ENCODE data around the gene CENPN. TPM values are rescaled to one million over a fixed set of nuclear protein-coding genes. Genes with fewer than 3 reads are reported as not detected.

Gene CENPN
- total and polyA plus RNA-seq, 10 of the 15 experiments (the other 5 are each of a cell fraction or from before 2014, with no cell fraction given): 39.8 to 143 (median 66.8) TPM

DNA sequence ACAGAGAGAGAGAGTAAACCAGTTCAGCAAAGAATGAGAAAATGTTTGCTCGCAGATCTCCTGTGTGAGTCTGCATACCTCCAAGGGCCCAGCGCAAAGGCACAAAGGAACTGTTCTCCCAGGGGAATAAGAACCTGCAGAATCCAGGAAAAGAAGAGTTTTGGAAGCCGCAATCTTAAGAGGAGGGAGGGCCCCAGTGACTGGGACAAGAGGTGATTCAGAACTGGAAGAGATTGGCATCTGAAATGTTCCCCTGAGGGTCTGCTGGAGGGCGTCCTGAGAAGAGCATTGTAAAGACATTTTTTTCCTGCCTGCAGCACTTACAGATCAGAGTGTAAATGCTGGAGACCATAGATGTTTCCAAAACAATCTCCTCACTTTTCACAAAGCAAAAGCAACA, 34.7 kb downstream of the CENPN start:
- peaks cover 0 to 18% of the 10 kb centered on the region in 2 experiments; a peak in 1 of 4 replicates for H3K36me3 ChIP-seq (ENCODE audit: control insufficient read depth in 2 of 2, insufficient read depth in 2 of 2, low read length in 1 of 2)
- no TSS peak for BruUV-seq (replicated peaks)
- no peak overlapping the region for H2AFZ ChIP-seq (ENCODE audit: control insufficient read depth, low read depth, low read length)
- no peaks in the 10 kb centered on the region for H3K9me3 ChIP-seq (replicated peaks; ENCODE audit: control insufficient read depth, insufficient read depth, low read length)
- DNase-seq (ENCODE audit: low read depth, low spot score) (no peak), FAIRE-seq (no peak), ATAC-seq (no peak)
- no peak overlapping the region for H3K4me2 ChIP-seq (ENCODE audit: control insufficient read depth, insufficient read depth)
- no peak overlapping the region for H3K9ac ChIP-seq (ENCODE audit: control insufficient read depth, insufficient read depth, low read length)
- in situ Hi-C loops (cut with MboI) (no loop called here), intact Hi-C loops (cut with micrococcal nuclease; ENCODE audit: unreplicated experiment) (no loop called here)
- TF ChIP-seq ETV6 (conservative IDR thresholded peaks at IDR 0.05 in 1 of 2, IDR thresholded peaks at IDR 0.05 in 1 of 2; ENCODE audit: borderline replicate concordance in 1 of 2, low read depth in 1 of 2): no peak
- TF ChIP-seq RBBP5 (conservative IDR thresholded peaks at IDR 0.05): no peak
- TF ChIP-seq CHD4 (IDR thresholded peaks at IDR 0.05): no peak
- TF ChIP-seq, protein P1, sequence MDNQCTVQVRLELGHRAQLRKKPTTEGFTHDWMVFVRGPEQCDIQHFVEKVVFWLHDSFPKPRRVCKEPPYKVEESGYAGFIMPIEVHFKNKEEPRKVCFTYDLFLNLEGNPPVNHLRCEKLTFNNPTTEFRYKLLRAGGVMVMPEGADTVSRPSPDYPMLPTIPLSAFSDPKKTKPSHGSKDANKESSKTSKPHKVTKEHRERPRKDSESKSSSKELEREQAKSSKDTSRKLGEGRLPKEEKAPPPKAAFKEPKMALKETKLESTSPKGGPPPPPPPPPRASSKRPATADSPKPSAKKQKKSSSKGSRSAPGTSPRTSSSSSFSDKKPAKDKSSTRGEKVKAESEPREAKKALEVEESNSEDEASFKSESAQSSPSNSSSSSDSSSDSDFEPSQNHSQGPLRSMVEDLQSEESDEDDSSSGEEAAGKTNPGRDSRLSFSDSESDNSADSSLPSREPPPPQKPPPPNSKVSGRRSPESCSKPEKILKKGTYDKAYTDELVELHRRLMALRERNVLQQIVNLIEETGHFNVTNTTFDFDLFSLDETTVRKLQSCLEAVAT (IDR thresholded peaks at IDR 0.05): no peak
- no peak for TF ChIP-seq MYB (IDR thresholded peaks at IDR 0.05; ENCODE audit: borderline replicate concordance, low read depth, low read length)
- TF ChIP-seq EP300 (IDR thresholded peaks at IDR 0.05; ENCODE audit: borderline replicate concordance in 1 of 2, control insufficient read depth in 1 of 2, low read depth in 2 of 2, low read length in 2 of 2): no peak
- no peak for TF ChIP-seq NBN (IDR thresholded peaks at IDR 0.05)
- TF ChIP-seq NFIC (IDR thresholded peaks at IDR 0.05; ENCODE audit: low read depth, low read length): no peak
- TF ChIP-seq PML (IDR thresholded peaks at IDR 0.05; ENCODE audit: low read length): no peak
- no peak for TF ChIP-seq KLF5 (IDR thresholded peaks at IDR 0.05; ENCODE audit: partially characterized antibody)
- TF ChIP-seq ZNF24 (IDR thresholded peaks at IDR 0.05): no peak
- TF ChIP-seq, protein P2, sequence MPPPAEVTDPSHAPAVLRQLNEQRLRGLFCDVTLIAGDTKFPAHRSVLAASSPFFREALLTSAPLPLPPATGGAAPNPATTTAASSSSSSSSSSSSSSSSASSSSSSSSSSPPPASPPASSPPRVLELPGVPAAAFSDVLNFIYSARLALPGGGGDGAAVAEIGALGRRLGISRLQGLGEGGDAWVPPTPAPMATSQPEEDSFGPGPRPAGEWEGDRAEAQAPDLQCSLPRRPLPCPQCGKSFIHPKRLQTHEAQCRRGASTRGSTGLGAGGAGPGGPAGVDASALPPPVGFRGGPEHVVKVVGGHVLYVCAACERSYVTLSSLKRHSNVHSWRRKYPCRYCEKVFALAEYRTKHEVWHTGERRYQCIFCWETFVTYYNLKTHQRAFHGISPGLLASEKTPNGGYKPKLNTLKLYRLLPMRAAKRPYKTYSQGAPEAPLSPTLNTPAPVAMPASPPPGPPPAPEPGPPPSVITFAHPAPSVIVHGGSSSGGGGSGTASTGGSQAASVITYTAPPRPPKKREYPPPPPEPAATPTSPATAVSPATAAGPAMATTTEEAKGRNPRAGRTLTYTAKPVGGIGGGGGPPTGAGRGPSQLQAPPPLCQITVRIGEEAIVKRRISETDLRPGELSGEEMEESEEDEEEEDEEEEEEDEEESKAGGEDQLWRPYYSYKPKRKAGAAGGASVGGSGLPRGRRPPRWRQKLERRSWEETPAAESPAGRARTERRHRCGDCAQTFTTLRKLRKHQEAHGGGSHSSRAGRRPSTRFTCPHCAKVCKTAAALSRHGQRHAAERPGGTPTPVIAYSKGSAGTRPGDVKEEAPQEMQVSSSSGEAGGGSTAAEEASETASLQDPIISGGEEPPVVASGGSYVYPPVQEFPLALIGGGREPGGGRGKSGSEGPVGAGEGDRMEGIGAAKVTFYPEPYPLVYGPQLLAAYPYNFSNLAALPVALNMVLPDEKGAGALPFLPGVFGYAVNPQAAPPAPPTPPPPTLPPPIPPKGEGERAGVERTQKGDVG (CRISPR knock-in tag; IDR thresholded peaks at IDR 0.05): no peak
- no peak overlapping the region for H3K27ac ChIP-seq (ENCODE audit: control insufficient read depth, insufficient read depth)
- ChIA-PET RAD21 (ENCODE audit: unreplicated experiment) (no interaction called here), CTCF (no interaction called here), SMC1A (ENCODE audit: uncharacterized antibody, unreplicated experiment) (no interaction called here), POLR2A (no interaction called here)
- H3K27me3 ChIP-seq (replicated peaks in 1 of 2; ENCODE audit: control insufficient read depth in 2 of 2, insufficient read depth in 2 of 2, low read length in 1 of 2): no peaks in the 10 kb centered on the region
- H4K20me1 ChIP-seq (ENCODE audit: control insufficient read depth, insufficient read depth): no peaks in the 10 kb centered on the region
- 88% methylated on average over 4 of the region's 4 CpGs for WGBS (ENCODE audit: insufficient coverage, insufficient replicate concordance, low lambda C conversion rate, missing lambda C conversion rate)
- H3K79me2 ChIP-seq (ENCODE audit: control insufficient read depth, insufficient read depth, low read length): peaks cover 8% of the 10 kb centered on the region
- no peaks in the 10 kb centered on the region for H3K4me1 ChIP-seq (ENCODE audit: control insufficient read depth, insufficient read depth, low read length)
- no peak overlapping the region for H3K4me3 ChIP-seq

Measured in GM12878 (cell line).